H9 (cell line): ENCODE results near the gene KLRC4. TPM values are rescaled to one million over a fixed set of nuclear protein-coding genes. Genes with fewer than 3 reads are reported as not detected.

Experiments
- DNase-seq: peaks from one replicate; pipeline ENCODE4 v3.0.0-alpha.2; 2017
- H2AFZ ChIP-seq: one replicate; pipeline ENCODE4 v1.6.1; 2013; ENCODE audit warnings: mild to moderate bottlenecking, low read length, control low read depth, moderate library complexity
- H2AK5ac ChIP-seq: 2 replicates; pipeline ENCODE4 v1.6.1; 2013; ENCODE audit warnings: low read length, control low read depth, mixed read lengths; ENCODE audit not compliant: insufficient read length
- H2BK120ac ChIP-seq: one replicate; pipeline ENCODE4 v1.6.1; 2013; ENCODE audit warnings: low read depth, mild to moderate bottlenecking, low read length, control low read depth, inconsistent platforms; ENCODE audit not compliant: poor library complexity, severe bottlenecking
- H2BK12ac ChIP-seq: 2 replicates; pipeline ENCODE4 v1.6.1; 2013; ENCODE audit warnings: low read length, control low read depth, mixed read lengths, low read depth; ENCODE audit not compliant: insufficient read length
- H2BK15ac ChIP-seq: 2 replicates; pipeline ENCODE4 v1.6.1; 2013; ENCODE audit warnings: low read depth, low read length, control low read depth
- H2BK20ac ChIP-seq: one replicate; pipeline ENCODE4 v1.6.1; 2013; ENCODE audit warnings: low read depth, mild to moderate bottlenecking, low read length, control low read depth, inconsistent platforms; ENCODE audit not compliant: poor library complexity, severe bottlenecking
- H2BK5ac ChIP-seq: 2 replicates; pipeline ENCODE4 v1.6.1; 2013; ENCODE audit warnings: low read length, control low read depth, mixed read lengths; ENCODE audit not compliant: insufficient read length
- H3K14ac ChIP-seq: 2 replicates; pipeline ENCODE4 v1.6.1; 2013; ENCODE audit warnings: low read length, control low read depth; ENCODE audit not compliant: insufficient read depth
- H3K18ac ChIP-seq: 2 replicates; pipeline ENCODE4 v1.6.1; 2013; ENCODE audit warnings: low read depth, mild to moderate bottlenecking, mixed read lengths, low read length, control low read depth; ENCODE audit not compliant: insufficient read length
- H3K23ac ChIP-seq: 2 replicates; pipeline ENCODE4 v1.6.1; 2013; ENCODE audit warnings: low read length, control low read depth, mixed read lengths, low read depth; ENCODE audit not compliant: insufficient read length
- H3K23me2 ChIP-seq: 2 replicates; pipeline ENCODE4 v1.6.1; 2013; ENCODE audit warnings: low read depth, mild to moderate bottlenecking, mixed read lengths, low read length, control low read depth; ENCODE audit not compliant: insufficient read length, poor library complexity, severe bottlenecking
- H3K27ac ChIP-seq: 2 replicates; pipeline ENCODE4 v1.5.1; 2013; ENCODE audit warnings: low read length, control low read depth, mixed read lengths, low read depth; ENCODE audit not compliant: insufficient read length
- H3K27me3 ChIP-seq: 2 replicates; pipeline ENCODE4 v1.6.1; 2013; ENCODE audit warnings: low read length, control low read depth, inconsistent platforms; ENCODE audit not compliant: insufficient read depth
- H3K4ac ChIP-seq: 2 replicates; pipeline ENCODE4 v1.6.1; 2013; ENCODE audit warnings: low read depth, mild to moderate bottlenecking, control low read depth, inconsistent platforms, low read length, moderate library complexity
- H3K4me1 ChIP-seq: 2 replicates; pipeline ENCODE4 v1.6.1; 2013; ENCODE audit warnings: low read length, control low read depth, inconsistent platforms; ENCODE audit not compliant: insufficient read depth
- H3K4me2 ChIP-seq: 2 replicates; pipeline ENCODE4 v1.6.1; 2013; ENCODE audit warnings: low read length, control low read depth, mixed read lengths; ENCODE audit not compliant: insufficient read length, insufficient read depth
- H3K56ac ChIP-seq: 2 replicates; pipeline ENCODE4 v1.6.1; 2013; ENCODE audit warnings: low read depth, mild to moderate bottlenecking, mixed read lengths, low read length, control low read depth; ENCODE audit not compliant: insufficient read length
- H3K79me1 ChIP-seq: 2 replicates; pipeline ENCODE4 v1.6.1; 2013; ENCODE audit warnings: low read depth, mild to moderate bottlenecking, moderate library complexity, low read length, control low read depth, inconsistent platforms; ENCODE audit not compliant: insufficient read depth, poor library complexity, severe bottlenecking
- H3K79me2 ChIP-seq: 2 replicates; pipeline ENCODE4 v1.6.1; 2013; ENCODE audit warnings: low read length, control low read depth, inconsistent platforms; ENCODE audit not compliant: insufficient read depth
- H3K9ac ChIP-seq: 2 replicates; pipeline ENCODE4 v1.6.1; 2013; ENCODE audit warnings: low read length, control low read depth, mixed read lengths; ENCODE audit not compliant: insufficient read length; ENCODE audit errors: extremely low read depth
- H3K9me3 ChIP-seq: one replicate; pipeline ENCODE4 v1.6.1; 2013; ENCODE audit warnings: low read depth, low read length, inconsistent platforms; ENCODE audit not compliant: control insufficient read depth
- H3T11ph ChIP-seq: one replicate; pipeline ENCODE4 v1.6.1; 2013; ENCODE audit warnings: mild to moderate bottlenecking, low read length, control low read depth, inconsistent platforms
- H4K20me1 ChIP-seq: one replicate; pipeline ENCODE4 v1.6.1; 2013; ENCODE audit not compliant: control insufficient read depth, insufficient read length, insufficient read depth
- H4K5ac ChIP-seq: 2 replicates; pipeline ENCODE4 v1.6.1; 2013; ENCODE audit warnings: low read depth, mild to moderate bottlenecking, mixed read lengths, low read length, control low read depth; ENCODE audit not compliant: insufficient read length
- H4K8ac ChIP-seq: replicated peaks from 2 replicates; pipeline ENCODE4 v1.6.1; 2013; ENCODE audit warnings: low read length, control low read depth, mixed read lengths, low read depth; ENCODE audit not compliant: insufficient read length
- H4K91ac ChIP-seq: 2 replicates; pipeline ENCODE4 v1.6.1; 2013; ENCODE audit warnings: low read depth, mild to moderate bottlenecking, moderate library complexity, mixed read lengths, low read length, control low read depth; ENCODE audit not compliant: insufficient read length
- H3K27ac Mint-ChIP-seq, 3 experiments: 2 replicates in 2 of 3; 3 replicates in 1 of 3; pipeline ENCODE4 v1.8.0; 2020 to 2021; ENCODE audit warnings: mixed read lengths in 3 of 3, mild to moderate bottlenecking in 1 of 3, moderate library complexity in 1 of 3
- H3K27me3 Mint-ChIP-seq: 2 replicates; pipeline ENCODE4 v1.8.0; 2021; ENCODE audit warnings: low read depth, mild to moderate bottlenecking, moderate library complexity, mixed read lengths
- H3K36me3 Mint-ChIP-seq, 3 experiments: 2 replicates in 2 of 3; 3 replicates in 1 of 3; pipeline ENCODE4 v1.8.0; 2020 to 2021; ENCODE audit warnings: low read depth in 3 of 3, mixed read lengths in 3 of 3; ENCODE audit not compliant: insufficient read depth in 1 of 3
- H3K4me1 Mint-ChIP-seq, 2 experiments: 2 replicates each; pipeline ENCODE4 v1.8.0; 2020; ENCODE audit warnings: mixed read lengths in 2 of 2
- H3K4me3 Mint-ChIP-seq, 2 experiments: 2 replicates in 1 of 2; 3 replicates in 1 of 2; pipeline ENCODE4 v1.8.0; 2020 to 2021; ENCODE audit warnings: mild to moderate bottlenecking in 2 of 2, mixed read lengths in 2 of 2, moderate library complexity in 1 of 2
- H3K9me3 Mint-ChIP-seq, 2 experiments: 2 replicates in 1 of 2; 3 replicates in 1 of 2; pipeline ENCODE4 v1.8.0; 2020; ENCODE audit warnings: mild to moderate bottlenecking in 2 of 2, mixed read lengths in 2 of 2, moderate library complexity in 1 of 2
- total RNA-seq: library from RNA; stranded (reverse); gene quantifications from 2 replicates; pipeline ENCODE4 v1.2.1, GENCODE V29; 2021
- TF ChIP-seq, protein P1 (sequence below): fragments of 200-600 bp; sonication (generic); conservative IDR thresholded peaks from 3 replicates; pipeline ENCODE4 v1.8.0; 2021; ENCODE audit warnings: antibody characterized with exemption, mild to moderate bottlenecking

The KLRC4 gene
- total RNA-seq, 1 experiment from 2014 or later = not detected

DNA sequence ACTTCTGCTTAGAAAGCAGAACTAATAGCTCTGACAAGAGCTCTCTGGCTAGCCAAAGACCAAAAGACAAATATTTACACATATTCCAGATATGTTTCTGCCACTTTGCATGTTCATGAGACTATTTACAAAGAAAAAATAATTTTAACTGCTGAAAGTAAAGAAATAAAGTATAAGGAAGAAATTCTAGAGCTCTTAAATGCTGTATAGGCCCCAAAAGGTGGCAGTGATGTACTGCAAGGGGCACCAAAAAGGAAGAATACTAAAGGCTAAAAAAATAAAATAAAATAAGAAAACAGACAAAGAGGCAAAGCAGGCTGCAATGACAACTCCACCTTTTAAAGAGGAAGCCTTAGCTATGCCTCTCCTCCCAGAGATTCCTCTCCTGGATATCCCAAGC, 42.7 kb downstream of the KLRC4 start:
- Histone ChIP-seq H3K23ac (no peak overlapping the region), H3K23me2 (peaks cover 12% of the 10 kb centered on the region), H3K4ac (no peak overlapping the region), H3K27ac (no peak overlapping the region), H2BK120ac (no peak overlapping the region), H3K14ac (no peak overlapping the region), H3K79me1 (no peaks in the 10 kb centered on the region), H3K4me2 (no peak overlapping the region), H3K9me3 (no peaks in the 10 kb centered on the region), H3T11ph (no peak overlapping the region), H4K8ac (no peak overlapping the region), H2AK5ac (no peak overlapping the region), H4K20me1 (no peaks in the 10 kb centered on the region), H3K79me2 (no peaks in the 10 kb centered on the region), H2AFZ (no peak overlapping the region), H4K91ac (no peak overlapping the region), H2BK12ac (no peak overlapping the region), H3K56ac (no peak overlapping the region), H2BK5ac (no peak overlapping the region), H2BK15ac (no peak overlapping the region), H3K9ac (no peak overlapping the region), H4K5ac (no peak overlapping the region), H3K4me1 (peaks cover 20% of the 10 kb centered on the region; the same call in 1 of the 2 replicates), H3K18ac (no peak overlapping the region), H3K27me3 (no peaks in the 10 kb centered on the region), H2BK20ac (no peak overlapping the region)
- Mint-ChIP-seq H3K4me3 (no peak overlapping the region), H3K27me3 (no peaks in the 10 kb centered on the region), H3K36me3 (peaks cover 0 to 8% (median 5%) of the 10 kb centered on the region in 3 experiments; a peak in 4 of 7 replicates), H3K27ac (no peak overlapping the region), H3K9me3 (peaks cover 4 to 7% of the 10 kb centered on the region in 2 experiments; a peak in 3 of 5 replicates), H3K4me1 (peaks cover 22 to 32% of the 10 kb centered on the region in 2 experiments)
- DNase-seq = no peak
- TF ChIP-seq, protein P1, sequence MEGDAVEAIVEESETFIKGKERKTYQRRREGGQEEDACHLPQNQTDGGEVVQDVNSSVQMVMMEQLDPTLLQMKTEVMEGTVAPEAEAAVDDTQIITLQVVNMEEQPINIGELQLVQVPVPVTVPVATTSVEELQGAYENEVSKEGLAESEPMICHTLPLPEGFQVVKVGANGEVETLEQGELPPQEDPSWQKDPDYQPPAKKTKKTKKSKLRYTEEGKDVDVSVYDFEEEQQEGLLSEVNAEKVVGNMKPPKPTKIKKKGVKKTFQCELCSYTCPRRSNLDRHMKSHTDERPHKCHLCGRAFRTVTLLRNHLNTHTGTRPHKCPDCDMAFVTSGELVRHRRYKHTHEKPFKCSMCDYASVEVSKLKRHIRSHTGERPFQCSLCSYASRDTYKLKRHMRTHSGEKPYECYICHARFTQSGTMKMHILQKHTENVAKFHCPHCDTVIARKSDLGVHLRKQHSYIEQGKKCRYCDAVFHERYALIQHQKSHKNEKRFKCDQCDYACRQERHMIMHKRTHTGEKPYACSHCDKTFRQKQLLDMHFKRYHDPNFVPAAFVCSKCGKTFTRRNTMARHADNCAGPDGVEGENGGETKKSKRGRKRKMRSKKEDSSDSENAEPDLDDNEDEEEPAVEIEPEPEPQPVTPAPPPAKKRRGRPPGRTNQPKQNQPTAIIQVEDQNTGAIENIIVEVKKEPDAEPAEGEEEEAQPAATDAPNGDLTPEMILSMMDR = peak; percentile 48
